Measurements from ENCODE around the gene C9orf85.

GRCh38 chr9:71895955-71896354 lies 15.5 kb upstream of the C9orf85 start:
- no peak for TF ChIP-seq CTCF (IDR thresholded peaks at IDR 0.05; ENCODE audit: low read length)
- no peak for TF ChIP-seq EZH2 (IDR thresholded peaks at IDR 0.05; ENCODE audit: borderline replicate concordance, low read length)
